GM18511 (cell line): Measurements from ENCODE around the gene MC3R.
A peak's percentile ranks its signal among the peaks of the same experiment; 100 is the strongest.
"Not testable (repeated sequence)": the region's sequence is repeated elsewhere in the genome, so short reads cannot be mapped to it uniquely, and the experiment has no call there.

Experiments used
- ATAC-seq: cut with Tn5 transposase; IDR thresholded peaks from one replicate; pipeline ENCODE4 v1.9.1; 2021; ENCODE audit warnings: mild to moderate bottlenecking, moderate library complexity; ENCODE audit not compliant: unreplicated experiment

MC3R gene

DNA sequence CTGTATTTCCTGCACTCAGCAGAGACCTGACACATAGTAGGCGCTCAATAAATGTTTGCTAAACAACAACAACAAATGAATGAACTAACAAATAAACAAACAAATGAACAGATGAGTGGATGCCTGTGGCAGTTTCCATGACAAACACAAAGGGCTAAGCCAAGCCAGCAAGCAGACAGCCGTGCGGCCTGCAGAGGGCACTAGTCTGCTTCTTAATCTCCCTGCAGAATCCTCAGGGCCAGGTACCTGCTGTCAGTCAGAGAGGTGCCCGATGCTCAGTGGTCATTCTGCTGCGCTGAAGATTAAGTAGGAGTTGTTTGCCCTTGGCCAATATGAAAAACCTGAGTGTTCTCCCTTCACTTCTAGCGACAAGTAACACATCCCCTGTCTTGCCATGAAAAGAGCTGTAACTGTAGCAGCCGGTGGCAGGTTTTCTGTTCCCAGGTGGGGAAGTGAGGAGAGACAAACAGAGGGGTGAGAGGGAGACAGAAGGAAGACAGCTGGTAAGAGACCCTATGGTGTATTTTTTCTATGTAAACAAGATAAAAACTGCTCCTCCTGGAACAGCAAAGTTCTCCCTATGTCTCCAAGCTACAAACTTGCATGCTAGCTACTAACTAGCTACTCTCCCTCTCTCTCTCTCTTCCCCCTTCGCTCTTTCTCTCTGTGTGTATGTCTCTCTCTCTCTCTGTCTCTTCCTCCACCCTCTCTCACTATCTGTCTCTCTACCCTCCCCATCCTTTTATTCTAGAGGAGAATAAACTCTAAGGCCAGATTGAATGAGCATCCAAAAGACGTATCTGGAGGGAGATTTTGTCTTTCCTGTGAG, at the start of gene MC3R:
Gene MC3R, plus strand, starts transcription at position 779 of the 829 bp plus-strand sequence. CDS start 112 bp downstream, outside the sequence.
- peak; percentile 75 for ATAC-seq

DNA sequence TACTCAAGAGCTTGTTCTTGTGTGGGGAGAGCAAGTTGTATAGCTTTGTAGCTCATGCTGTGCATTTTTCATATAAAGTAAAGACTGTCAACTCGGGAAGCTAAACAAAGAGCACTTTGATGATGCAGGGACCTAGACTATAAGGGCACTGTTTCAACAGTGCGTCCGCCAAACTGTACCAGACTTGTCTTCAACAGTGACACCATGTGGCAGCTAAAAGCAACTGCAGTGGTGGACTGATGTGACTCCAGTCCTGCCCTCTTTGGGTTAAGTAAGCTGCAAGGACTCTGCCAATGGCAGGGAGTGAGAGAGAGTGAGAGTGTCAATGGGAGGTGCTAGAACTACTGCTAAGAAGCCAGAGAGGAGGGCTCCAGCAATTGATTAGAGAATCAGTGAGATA, 48.1 kb upstream of the MC3R start:
- no peak for ATAC-seq

DNA sequence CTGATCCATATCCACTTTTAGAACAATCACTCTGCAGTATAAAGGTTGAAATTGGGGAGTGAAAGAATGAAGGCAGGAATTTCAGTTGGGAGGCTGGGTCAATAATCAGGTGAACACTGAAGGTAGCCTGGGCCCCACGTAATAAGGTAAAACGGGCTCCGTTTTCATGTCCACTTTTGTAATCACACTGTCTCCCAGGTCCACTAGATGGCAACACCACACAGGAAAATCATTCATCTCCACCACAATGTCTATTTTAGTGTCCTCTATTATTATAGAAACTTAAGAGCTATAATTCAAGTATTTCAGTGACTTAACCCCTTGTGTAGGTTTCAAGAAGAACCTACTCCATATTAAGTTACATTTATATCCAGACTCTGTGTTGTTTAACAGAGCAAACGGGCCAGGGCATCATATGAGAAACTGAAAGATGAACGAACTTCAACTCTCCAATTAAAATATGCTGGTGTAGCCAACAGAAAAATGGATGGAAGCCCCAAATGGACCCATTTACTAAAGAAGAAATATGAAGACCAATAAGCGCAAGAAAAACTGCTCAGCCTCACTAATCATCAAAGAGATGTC, 45.9 kb upstream of the MC3R start:
- ATAC-seq: no peak

DNA sequence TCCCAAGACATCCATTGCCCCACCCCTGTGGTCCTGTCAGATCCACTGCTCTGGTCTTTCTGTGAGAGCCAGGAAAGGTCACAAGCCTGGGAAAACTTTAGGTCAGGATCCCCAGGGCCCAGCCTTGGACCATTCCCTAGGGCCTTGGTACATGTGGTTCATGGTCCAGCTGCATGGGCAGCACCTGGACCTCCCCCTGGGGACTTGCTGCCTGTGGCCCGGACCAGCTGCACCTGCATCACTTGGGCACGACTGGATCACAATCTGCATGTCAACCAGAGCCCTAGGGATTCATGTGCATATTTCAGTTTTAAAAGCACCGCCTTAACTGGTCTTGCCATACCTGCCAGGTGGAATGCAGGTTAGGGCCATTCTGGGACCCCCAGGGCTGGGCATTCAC, 44.3 kb upstream of the MC3R start:
- ATAC-seq: no peak

DNA sequence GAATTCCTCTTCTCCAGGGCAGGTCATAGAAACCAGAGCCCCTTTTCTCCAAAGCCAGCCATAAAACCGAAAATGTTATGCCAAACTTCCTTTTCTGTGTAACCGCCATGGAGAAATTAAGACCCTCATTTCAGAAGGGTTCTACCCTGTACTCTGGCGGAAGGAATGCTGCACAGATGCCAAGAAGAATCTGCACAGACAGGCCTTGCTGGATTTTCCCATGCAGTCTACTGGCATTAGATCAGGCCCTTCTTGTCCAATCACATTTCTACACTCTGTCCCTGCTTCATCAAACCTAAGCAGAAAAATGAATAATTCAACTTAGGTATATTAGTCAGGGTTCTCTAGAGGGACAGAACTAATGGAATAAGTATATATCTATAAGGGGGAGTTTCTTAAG, 43.2 kb upstream of the MC3R start:
- ATAC-seq: no peak

DNA sequence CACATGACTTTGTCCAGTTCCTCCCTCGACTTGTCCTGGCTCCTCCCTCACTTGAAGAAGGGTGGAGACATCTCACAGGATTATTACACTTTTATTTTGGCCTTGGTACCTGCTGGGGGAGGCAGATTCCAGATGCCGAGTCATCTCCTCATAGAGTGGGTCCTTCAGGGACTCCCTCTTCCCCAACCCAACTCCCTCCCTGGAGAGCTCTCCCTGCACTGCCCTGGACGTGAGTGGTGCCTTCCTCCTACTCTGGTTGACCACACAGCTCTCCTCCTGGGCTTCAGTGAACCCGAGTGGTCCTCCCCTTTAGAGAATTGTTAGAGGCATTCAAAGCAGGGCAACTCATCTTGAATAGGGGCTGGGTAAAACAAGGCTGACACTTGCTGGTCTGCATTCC, 40.9 kb upstream of the MC3R start:
- no peak for ATAC-seq

GRCh38 chr20:56208121-56208520, 40.4 kb upstream of the MC3R start:
- ATAC-seq: no peak

- ATAC-seq: no peak
Measured at GRCh38 chr20:56211051-56211450, 37.5 kb upstream of the MC3R start.

- no peak for ATAC-seq
Measured at GRCh38 chr20:56212091-56212490, 36.4 kb upstream of the MC3R start.

DNA sequence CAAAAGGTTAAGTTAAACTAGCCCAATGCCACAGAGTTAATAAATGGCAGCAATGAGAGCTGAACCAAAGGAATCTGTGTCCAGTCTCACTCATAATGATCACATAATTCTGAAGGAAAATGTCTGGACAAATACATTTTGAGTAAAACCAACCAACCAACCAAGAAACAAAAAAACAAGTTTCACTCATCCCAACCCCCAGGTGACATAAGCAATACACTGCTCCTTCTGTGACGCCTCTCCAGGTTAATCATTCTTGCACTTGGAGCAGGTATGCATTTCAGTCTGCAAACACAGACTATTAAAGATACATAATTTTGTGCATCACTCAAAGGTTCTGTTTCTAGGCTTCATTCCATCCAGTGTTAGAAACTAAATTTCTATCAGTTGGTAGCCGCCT, 35.2 kb upstream of the MC3R start:
- no peak for ATAC-seq

DNA sequence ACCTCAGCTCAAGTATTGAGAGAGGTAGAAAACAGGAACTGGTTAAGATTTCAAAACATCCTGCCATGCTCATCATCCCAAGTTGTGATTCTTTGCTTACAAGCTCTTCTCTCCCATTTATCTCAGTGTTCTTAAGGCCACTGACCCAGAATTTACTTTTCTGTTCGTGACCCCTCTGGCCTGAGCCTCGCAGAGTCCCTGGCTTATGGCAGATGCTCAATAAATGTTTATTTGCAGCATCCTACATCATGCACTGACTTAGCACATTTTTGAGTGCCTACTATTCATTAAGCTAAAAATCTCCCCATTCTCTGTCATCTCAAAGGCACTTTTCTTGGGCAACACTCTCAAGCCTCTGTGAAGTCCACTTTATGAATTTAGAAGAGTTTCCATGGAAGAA, 33.4 kb upstream of the MC3R start:
- no peak for ATAC-seq

DNA sequence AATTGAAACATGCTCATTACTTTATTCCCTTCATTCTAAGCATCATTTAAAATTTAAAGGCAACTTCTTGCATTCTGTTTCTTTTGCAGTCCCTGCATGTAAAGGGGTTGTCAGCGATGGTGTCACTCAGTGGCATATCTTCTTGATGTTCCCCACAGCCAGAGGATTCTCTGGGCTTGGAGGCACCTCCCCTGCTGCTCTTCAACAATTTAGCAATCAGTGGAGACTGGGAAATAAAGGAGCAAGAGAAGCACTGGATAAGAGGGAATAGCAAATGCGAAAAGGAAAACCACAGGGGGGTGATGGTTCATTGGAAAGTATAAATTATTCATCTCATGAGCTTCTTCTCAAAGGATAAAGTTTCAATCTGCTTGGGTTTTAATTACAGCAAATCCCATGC, 30.7 kb upstream of the MC3R start:
- ATAC-seq: no peak

DNA sequence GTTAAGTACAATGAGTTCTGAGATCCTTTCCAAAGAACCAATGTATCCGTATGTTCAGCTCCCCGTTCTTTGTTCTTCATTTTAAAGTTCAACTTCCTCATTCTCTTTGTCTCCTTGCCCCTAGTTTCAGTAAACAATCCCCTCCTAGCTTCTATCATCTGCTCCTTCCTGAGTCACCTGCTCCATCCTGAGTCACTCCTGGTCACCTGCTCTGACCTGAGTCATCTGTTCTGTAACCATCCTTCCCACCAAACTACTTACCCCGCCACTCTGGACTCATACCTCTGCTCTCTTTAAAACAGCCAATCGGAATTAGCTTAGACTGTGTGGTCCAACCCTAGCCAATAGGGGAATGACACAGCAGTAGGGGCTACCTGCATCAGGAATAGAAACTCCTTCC, 27.3 kb upstream of the MC3R start:
- ATAC-seq: not testable (repeated sequence)

- ATAC-seq: no peak
Measured at GRCh38 chr20:56222201-56222600, 26.3 kb upstream of the MC3R start.

GRCh38 chr20:56222945-56223344, 25.6 kb upstream of the MC3R start:
- ATAC-seq: no peak

DNA sequence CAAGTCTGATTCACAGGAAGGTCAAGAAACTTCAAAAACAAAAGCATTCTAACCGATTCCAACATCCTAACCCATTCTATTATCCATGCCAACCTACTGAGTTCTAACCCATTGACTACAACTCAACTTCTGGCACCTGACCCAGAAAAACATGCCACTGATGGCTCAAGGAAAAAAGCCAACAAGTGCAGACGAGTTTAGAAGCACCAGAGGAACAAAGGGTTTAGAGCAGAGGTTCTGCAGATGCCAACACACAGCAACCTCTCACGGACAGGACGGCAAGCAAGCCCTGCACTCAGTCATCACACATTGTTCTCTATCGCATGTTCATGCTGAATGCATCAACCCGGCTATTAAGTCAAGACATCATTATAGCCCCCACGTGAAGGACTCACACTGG, 25.2 kb upstream of the MC3R start:
- ATAC-seq: no peak

DNA sequence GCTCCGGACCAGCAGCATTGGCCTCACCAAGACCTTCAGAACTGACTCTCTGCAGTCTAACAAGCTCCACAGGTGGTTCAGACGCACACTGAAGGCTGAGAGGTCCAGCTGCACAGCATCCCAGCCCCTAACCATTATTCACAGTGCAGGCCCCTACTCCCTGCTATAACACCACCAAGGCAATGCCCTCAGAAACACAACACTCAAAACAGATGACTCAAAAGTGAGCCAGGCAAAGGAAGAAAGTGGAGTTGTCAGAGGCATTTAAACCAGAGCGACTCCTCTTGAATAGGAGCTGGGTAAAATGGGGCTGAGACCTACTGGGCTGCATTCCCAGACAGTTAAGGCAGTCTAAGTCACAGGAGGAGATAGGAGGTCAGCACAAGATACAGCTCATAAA, 20.5 kb upstream of the MC3R start:
- no peak for ATAC-seq

- ATAC-seq: no peak
Measured at GRCh38 chr20:56229812-56230211, 18.7 kb upstream of the MC3R start.

GRCh38 chr20:56234110-56234509, 14.4 kb upstream of the MC3R start:
- ATAC-seq: no peak

DNA sequence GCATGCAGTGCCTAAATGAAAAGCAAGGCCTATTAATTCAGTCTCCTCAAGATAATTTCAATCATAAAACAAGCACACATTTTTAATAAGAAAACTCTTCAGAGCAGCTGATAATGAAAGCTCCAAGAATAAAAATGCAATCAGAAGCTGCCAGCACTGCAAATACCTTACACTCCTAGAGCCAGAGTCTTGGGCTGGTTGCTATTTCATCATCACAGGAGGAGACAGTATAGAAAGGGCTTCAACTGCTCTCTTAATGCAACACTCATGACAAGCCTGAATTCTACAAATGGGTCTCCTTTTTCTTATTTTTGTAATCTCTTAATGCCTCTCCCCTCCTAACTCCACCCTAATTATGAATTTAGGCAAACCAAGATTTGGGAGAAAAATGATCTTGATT, 11.2 kb upstream of the MC3R start:
- ATAC-seq: no peak

DNA sequence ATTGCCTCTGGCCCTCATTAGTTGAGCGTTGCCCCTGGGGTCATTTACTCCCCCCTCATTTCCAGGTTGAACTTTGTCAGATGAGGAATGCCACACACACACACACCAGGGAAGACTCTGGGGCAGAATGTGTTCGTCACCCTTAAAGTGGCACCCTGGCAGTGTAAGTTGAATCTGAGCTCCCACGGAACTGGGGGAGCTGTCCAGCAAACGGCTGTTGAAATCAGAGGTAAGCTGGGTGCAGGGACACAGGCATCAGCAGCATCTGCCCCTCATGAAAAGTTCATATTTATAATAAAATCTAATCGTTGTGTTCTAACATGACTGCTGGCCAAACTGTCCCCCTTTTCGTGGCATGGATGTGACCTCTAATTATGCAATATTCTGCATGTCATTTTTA, 4.3 kb upstream of the MC3R start:
- ATAC-seq: no peak

DNA sequence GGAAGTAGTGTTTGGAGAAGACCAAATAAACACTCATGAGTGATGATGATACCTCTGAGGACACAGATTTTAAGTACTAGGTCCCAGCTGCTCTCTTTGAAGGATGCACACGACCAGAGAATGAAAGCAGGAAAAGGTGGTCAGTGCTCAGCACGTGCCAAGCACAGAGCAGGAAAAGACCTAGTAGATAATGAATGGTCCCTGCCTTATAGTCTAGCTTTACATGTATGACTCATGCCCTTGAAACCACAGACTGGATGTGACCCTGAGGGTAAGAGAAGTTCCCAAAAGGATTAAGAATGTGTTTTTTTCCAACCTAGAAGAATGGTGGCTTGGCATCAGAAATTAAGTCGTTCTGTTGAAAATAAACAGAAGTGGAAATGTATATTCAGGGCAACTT, 2.8 kb upstream of the MC3R start:
- no peak for ATAC-seq
